ENCODE data around the gene SLC29A3. TPM values are rescaled to one million over a fixed set of nuclear protein-coding genes. Genes with fewer than 3 reads are reported as not detected.

SLC29A3 gene
- total RNA-seq, 2 donors from 2014 or later: 2.5 to 3.6 TPM

GRCh38 chr10:71374481-71375233 is 55.6 kb downstream of the SLC29A3 start:
- ATAC-seq (no peak), DNase-seq (no peak)
- intact Hi-C loops (cut with DNase I): loop anchor here in 1 of 2 donors (5.0 kb wide), 1 partner anchor 52 kb away; no protein-coding TSS in a partner anchor

- intact Hi-C loops (cut with DNase I): loop anchor here in 1 of 2 donors (5.0 kb wide), 1 partner anchor 54 kb away; no protein-coding TSS in a partner anchor
- ATAC-seq (no peak), DNase-seq (no peak)
Observed at GRCh38 chr10:71375952-71376351, 56.9 kb downstream of the SLC29A3 start.

DNA sequence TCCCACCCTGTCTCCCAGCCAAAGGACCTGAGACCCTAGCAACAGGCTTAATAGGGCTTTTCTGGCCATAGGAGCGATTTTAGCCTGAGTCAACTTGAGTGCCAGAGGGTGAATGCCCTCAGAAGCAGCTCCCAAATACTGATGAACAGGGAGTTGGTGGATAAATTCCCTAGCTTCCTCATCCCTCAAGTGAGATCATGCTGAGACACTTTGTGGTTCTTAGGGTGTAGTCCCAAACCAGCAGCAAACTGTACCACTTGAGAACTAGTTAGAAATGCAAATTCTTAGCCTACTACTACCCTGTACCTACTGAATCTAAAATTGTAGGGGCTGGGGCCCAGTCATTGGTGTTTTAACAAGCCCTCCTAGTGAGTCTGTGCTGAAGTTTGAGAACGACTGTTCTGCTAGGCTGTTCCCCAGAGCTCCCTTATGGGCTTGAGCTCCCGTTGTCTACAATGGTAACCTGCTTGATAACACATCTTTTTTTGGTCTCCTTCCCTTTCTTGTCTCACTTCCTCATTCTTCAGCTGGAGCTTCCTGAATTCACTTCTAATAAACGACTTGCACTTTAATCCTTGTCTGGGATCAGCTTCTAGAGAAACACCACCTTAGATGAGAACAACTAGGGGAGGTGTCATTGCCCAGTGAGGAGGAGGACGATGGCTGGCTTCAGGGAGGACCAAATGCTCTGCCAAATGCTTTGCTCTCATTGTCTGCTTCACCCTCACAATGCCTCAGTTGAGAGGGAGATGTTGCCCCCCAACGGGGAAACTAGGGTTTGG is 59.5 kb downstream of the SLC29A3 start:
- DNase-seq: no peak
- no peak for ATAC-seq
- intact Hi-C loops (cut with DNase I): loop anchor here in 1 of 2 donors (5.0 kb wide), 1 partner anchor 56 kb away; no protein-coding TSS in a partner anchor

- no peak for DNase-seq
- intact Hi-C loops (cut with DNase I): loop anchor here in 1 of 2 donors (5.0 kb wide), 1 partner anchor 57 kb away; no protein-coding TSS in a partner anchor
- no peak for ATAC-seq
Observed at GRCh38 chr10:71379118-71379766, 60.2 kb downstream of the SLC29A3 start.

GRCh38 chr10:71380841-71381240 is 61.8 kb downstream of the SLC29A3 start:
- intact Hi-C loops (cut with DNase I): loop anchor here (5.0 kb wide), 2 partner anchors 226 to 326 kb away; no protein-coding TSS in a partner anchor
- DNase-seq (no peak), ATAC-seq (no peak)

- no peak for DNase-seq
- intact Hi-C loops (cut with DNase I): loop anchor here (5.0 kb wide), 2 partner anchors 226 to 326 kb away; no protein-coding TSS in a partner anchor
- no peak for ATAC-seq
Observed at GRCh38 chr10:71381611-71382010, 62.6 kb downstream of the SLC29A3 start.

DNA sequence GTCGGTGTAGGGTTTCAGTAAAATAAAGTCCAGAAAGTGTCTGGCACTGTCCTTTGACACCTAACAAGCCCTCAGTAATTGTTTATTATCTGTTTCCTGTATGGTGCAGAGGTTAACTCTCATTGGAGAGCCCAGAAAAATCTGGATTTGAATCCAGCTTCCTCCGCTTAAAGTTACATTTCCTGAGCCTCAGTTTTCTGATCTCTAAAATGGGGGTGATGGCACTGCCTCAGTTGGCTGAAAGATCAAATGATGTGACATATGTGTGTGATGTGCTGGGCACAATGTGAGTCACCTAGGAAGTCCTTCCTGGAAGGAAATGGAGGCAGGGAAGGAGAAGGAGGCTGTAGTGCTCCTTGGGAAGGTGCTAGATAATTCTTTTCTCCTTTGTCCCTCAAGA is 63.0 kb downstream of the SLC29A3 start:
- ATAC-seq: no peak
- DNase-seq: no peak
- intact Hi-C loops (cut with DNase I): loop anchor here (5.0 kb wide), 2 partner anchors 225 to 325 kb away; no protein-coding TSS in a partner anchor

- intact Hi-C loops (cut with DNase I): loop anchor here (5.0 kb wide), 2 partner anchors 225 to 325 kb away; no protein-coding TSS in a partner anchor
Observed at GRCh38 chr10:71382757-71383156, 63.7 kb downstream of the SLC29A3 start.

DNA sequence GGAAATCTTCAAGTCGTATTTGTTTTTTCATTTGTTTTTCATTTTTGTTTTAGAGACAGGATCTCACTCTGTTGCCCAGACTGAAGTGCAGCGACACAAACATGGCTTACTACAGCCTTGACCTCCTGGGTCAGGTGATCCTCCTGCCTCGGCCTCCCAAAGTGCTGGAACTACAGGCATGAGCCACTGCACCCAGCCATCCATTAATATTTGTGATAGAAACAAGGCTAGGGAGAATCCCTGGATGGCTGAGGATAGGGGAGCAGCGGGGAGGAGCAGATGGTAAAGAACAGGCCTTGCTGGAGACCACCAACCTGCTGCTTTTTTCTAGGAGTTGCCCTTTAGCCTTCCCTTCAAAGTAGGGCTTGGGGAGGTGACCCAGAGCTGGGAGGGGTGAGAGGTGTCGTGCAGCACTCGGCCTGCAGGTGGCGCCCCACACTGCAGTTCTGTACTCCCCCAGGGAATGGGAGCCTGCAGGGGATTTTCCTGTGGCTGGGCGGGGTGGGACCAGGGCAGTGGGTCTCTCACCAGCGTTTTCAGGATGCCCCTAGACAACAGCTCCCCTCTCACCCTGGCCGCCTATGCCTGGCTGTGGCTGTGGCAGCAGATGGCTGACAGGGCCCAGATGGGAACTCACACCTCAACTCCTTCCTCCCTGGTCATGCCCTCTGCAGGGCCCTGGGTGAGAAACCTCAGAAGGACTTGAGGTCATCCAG is 65.1 kb downstream of the SLC29A3 start:
- ATAC-seq (peak; percentile 92 to 94), DNase-seq (peak; percentile 75)
- intact Hi-C loops (cut with DNase I): loop anchor here (5.0 kb wide), 2 partner anchors 223 to 323 kb away; no protein-coding TSS in a partner anchor

More at GRCh38 chr10:71382757-71383156, 63.7 kb downstream of the SLC29A3 start:
- ATAC-seq (no peak), DNase-seq (no peak)

DNA sequence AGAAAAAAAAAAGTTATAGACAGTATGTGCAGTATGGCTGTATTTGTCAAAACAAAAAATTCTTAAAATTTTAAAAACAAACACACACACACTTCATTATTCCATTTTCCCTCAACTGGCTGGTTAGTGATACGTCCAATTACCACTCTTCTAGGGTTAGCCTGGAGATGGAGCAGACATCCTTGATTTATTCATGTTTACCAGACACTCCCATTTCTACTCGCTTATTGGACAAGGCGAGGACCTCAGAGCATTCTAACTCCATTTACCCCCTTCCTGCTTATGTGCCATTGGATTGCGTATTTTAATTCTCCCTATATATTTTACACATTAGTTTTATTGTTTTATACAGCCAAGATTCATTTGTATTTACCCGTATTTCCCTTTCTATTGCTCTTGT is 69.1 kb downstream of the SLC29A3 start:
- DNase-seq (no peak), ATAC-seq (no peak)
- intact Hi-C loops (cut with DNase I): no loop called here

GRCh38 chr10:71388583-71389310 is 69.7 kb downstream of the SLC29A3 start:
- ATAC-seq (no peak), DNase-seq (no peak)
- intact Hi-C loops (cut with DNase I): no loop called here

DNA sequence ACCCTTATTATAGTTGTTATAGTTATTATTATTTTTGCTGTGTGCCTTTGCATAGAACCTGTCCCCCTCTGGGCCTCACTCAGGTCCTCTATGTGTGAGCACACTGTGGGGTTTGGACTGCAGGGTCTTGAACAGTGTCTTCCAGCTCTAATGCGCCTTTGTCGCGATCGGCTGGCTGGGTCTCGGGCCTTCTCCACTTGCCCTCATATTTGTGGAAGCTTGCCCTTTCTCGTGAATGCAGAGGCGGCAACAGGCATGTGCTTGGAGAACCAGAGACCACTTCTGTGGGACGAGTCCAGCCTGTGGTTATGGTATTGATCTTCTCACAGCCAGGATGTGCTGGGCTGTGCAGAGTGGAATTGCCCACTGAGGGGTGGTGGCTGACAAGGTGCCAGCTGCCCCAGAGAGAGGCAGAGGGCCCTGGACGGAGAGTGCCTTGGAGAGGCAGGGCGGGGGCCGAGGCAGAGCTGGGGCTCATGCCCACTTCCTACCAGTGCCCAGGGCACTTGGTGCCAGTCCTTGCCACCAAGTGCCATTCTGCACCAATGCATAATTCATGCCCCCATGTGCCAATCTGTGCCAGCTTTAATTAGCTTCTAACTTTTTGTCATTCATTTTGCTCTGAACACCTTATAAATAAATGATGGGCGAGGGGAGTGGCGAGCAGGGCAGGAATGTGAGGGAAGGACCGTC is 70.9 kb downstream of the SLC29A3 start:
- ATAC-seq (no peak), DNase-seq (no peak)
- intact Hi-C loops (cut with DNase I): loop anchor here (5.0 to 10.0 kb wide), 2 partner anchors 307 to 425 kb away; no protein-coding TSS in a partner anchor

GRCh38 chr10:71390461-71390835 is 71.4 kb downstream of the SLC29A3 start:
- intact Hi-C loops (cut with DNase I): loop anchor here (5.0 to 10.0 kb wide), 2 partner anchors 307 to 424 kb away; no protein-coding TSS in a partner anchor
- ATAC-seq: no peak

GRCh38 chr10:71390921-71391690 is 72.0 kb downstream of the SLC29A3 start:
- no peak for DNase-seq
- ATAC-seq: no peak

More at GRCh38 chr10:71390461-71390835, 71.4 kb downstream of the SLC29A3 start:
- DNase-seq: no peak

DNA sequence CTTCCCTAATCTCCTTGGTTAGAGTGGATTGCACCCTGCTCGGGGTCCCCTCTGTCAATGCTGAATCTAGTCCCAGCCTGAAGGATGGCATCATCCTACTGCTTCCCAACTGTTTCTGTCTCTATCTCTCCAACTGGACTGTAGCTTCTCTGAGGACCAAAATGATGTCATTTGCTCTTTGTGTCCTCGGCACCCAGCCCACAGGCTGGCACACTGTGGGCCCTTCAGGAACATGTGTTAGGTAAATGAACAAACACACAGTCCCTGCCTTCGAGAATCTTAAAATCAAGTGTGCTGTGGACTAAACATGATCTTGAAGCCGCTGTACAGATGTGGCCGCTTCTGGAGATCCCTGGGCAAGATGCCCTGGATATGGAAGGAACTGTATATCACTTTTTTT is 72.6 kb downstream of the SLC29A3 start:
- intact Hi-C loops (cut with DNase I): loop anchor here (5.0 to 10.0 kb wide), 2 partner anchors 306 to 423 kb away; no protein-coding TSS in a partner anchor
- no peak for ATAC-seq
- no peak for DNase-seq

More at GRCh38 chr10:71390921-71391690, 72.0 kb downstream of the SLC29A3 start:
- intact Hi-C loops (cut with DNase I): loop anchor here (5.0 to 10.0 kb wide), 2 partner anchors 306 to 424 kb away; no protein-coding TSS in a partner anchor

GRCh38 chr10:71392292-71392691 is 73.2 kb downstream of the SLC29A3 start:
- no peak for ATAC-seq
- intact Hi-C loops (cut with DNase I): loop anchor here (5.0 to 10.0 kb wide), 2 partner anchors 305 to 423 kb away; no protein-coding TSS in a partner anchor
- DNase-seq: no peak

Data from left cardiac atrium (tissue), 4 donors.